A673 (cell line): Measurements from ENCODE around the gene ANKUB1. TPM values are rescaled to one million over a fixed set of nuclear protein-coding genes. Genes with fewer than 3 reads are reported as not detected.

Experiments
- BruUV-seq: library from RNA; stranded (reverse); fragments of 400-500 nt; replicated peaks from 2 replicates; lab custom pipeline; 2021; lab: Mats Ljungman, UMichigan
- CTCF ChIA-PET: fragments of 300-600 bp; sonication (Branson Sonifier 250); formaldehyde crosslinking; loops from one replicate; lab custom pipeline; 2022; ENCODE audit warnings: antibody characterized with exemption; lab: Charles Lee
- POLR2A ChIA-PET: fragments of 300-600 bp; sonication (Branson Sonifier 250); formaldehyde crosslinking; loops from one replicate; lab custom pipeline; 2022; ENCODE audit warnings: antibody characterized with exemption; ENCODE audit not compliant: low non-redundant PET; lab: Charles Lee
- DNase-seq: peaks from one replicate; pipeline ENCODE4 v3.0.0-alpha.2; 2015; ENCODE audit warnings: low spot score
- H3K27ac ChIP-seq: fragments of 200-600 bp; sonication (generic); 2 replicates; pipeline ENCODE4 v1.5.1; 2016; ENCODE audit warnings: mixed run types, low read depth, mild to moderate bottlenecking, mixed read lengths, antibody characterized with exemption, low read length; ENCODE audit not compliant: poor library complexity, severe bottlenecking
- H3K27me3 ChIP-seq: fragments of 200-600 bp; sonication (generic); replicated peaks from 2 replicates; pipeline ENCODE4 v1.6.1; 2017; ENCODE audit warnings: mixed run types, low read depth, mild to moderate bottlenecking, mixed read lengths, antibody characterized with exemption, low read length; ENCODE audit not compliant: insufficient read depth, poor library complexity
- H3K36me3 ChIP-seq: fragments of 200-600 bp; sonication (generic); 2 replicates; pipeline ENCODE4 v1.6.1; 2016; ENCODE audit warnings: mixed run types, mild to moderate bottlenecking, mixed read lengths, antibody characterized with exemption, low read length; ENCODE audit not compliant: insufficient read depth, poor library complexity, severe bottlenecking
- H3K4me1 ChIP-seq: fragments of 200-600 bp; sonication (generic); 2 replicates; pipeline ENCODE4 v1.6.1; 2017; ENCODE audit warnings: mixed run types, mild to moderate bottlenecking, mixed read lengths, antibody characterized with exemption, low read length; ENCODE audit not compliant: insufficient read depth, poor library complexity, severe bottlenecking
- H3K4me3 ChIP-seq: fragments of 200-600 bp; sonication (generic); 2 replicates; pipeline ENCODE4 v1.5.1; 2016; ENCODE audit warnings: low read depth, mixed run types, mild to moderate bottlenecking, mixed read lengths, low read length; ENCODE audit not compliant: poor library complexity, severe bottlenecking
- H3K9me3 ChIP-seq: fragments of 200-600 bp; sonication (generic); 2 replicates; pipeline ENCODE4 v1.6.1; 2016; ENCODE audit warnings: mixed run types, low read depth, mild to moderate bottlenecking, mixed read lengths, antibody characterized with exemption, low read length; ENCODE audit not compliant: poor library complexity, severe bottlenecking
- EZH2 ChIP-seq: fragments of 200-600 bp; sonication (generic); IDR thresholded peaks from 2 replicates; pipeline ENCODE4 v1.6.1; 2017; ENCODE audit warnings: borderline replicate concordance, low read depth, mild to moderate bottlenecking, mixed read lengths, antibody characterized with exemption, low read length; ENCODE audit not compliant: poor library complexity, severe bottlenecking
- intact Hi-C: fragments of 100-400 bp; cut with micrococcal nuclease; formaldehyde crosslinking; loops from one replicate; pipeline ENCODE4 v1.10.0; 2022; ENCODE audit not compliant: unreplicated experiment
- total RNA-seq: library from RNA; stranded (reverse); gene quantifications from 2 replicates; pipeline ENCODE4 v1.2.3, GENCODE V29; 2021
- TF ChIP-seq, protein P1 (sequence below): fragments of 300-800, 200-600 bp; sonication (generic); conservative IDR thresholded peaks from 2 replicates; pipeline ENCODE4 v1.5.1; 2017; ENCODE audit warnings: low read depth, mild to moderate bottlenecking, antibody characterized with exemption, low read length, moderate library complexity, mixed read lengths

Gene ANKUB1
- total RNA-seq, 1 experiment from 2014 or later: not detected

DNA sequence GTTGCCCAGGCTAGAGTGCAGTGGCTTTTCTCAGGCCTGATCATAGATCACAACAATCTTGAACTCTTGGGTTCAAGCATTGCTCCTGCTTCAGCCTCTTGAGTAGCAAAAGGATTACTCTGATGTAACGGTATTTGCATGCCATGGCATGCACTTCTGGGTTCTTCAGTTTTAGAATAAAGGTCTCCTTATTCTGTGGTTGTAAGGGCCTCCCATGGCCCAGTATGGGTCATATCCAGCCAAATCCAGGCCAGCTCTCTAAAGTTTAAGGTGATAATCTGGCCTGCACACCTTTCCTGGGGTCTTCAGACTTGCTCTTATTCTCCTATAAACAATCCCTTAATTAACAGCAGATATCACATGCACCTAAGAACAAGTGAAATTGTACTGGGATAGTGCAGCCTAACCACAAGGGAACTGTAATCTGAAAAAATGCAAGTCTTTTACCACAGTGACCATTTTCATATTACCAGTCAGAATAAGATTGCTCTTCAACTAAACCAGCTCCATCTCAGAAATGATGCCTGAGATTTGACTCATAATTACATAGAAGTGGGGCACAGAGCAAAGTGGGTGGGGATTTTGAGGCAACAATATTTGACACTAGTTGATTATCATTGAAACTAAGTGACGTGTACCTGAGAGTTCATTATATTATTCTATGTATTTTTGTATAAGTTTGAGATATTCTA is 65.5 kb downstream of the ANKUB1 start:
- DNase-seq: no peak
- ChIA-PET POLR2A (no interaction called here), CTCF (no interaction called here)
- no TSS peak for BruUV-seq
- Histone ChIP-seq H3K27ac (no peak overlapping the region), H3K4me1 (no peaks in the 10 kb centered on the region), H3K9me3 (no peaks in the 10 kb centered on the region), H3K27me3 (no peaks in the 10 kb centered on the region), H3K36me3 (no peaks in the 10 kb centered on the region), H3K4me3 (no peak overlapping the region)
- TF ChIP-seq, protein P1, sequence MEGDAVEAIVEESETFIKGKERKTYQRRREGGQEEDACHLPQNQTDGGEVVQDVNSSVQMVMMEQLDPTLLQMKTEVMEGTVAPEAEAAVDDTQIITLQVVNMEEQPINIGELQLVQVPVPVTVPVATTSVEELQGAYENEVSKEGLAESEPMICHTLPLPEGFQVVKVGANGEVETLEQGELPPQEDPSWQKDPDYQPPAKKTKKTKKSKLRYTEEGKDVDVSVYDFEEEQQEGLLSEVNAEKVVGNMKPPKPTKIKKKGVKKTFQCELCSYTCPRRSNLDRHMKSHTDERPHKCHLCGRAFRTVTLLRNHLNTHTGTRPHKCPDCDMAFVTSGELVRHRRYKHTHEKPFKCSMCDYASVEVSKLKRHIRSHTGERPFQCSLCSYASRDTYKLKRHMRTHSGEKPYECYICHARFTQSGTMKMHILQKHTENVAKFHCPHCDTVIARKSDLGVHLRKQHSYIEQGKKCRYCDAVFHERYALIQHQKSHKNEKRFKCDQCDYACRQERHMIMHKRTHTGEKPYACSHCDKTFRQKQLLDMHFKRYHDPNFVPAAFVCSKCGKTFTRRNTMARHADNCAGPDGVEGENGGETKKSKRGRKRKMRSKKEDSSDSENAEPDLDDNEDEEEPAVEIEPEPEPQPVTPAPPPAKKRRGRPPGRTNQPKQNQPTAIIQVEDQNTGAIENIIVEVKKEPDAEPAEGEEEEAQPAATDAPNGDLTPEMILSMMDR: no peak
- TF ChIP-seq EZH2: no peak
- intact Hi-C loops: no loop called here

GRCh38 chr3:149723781-149724180 is 68.6 kb downstream of the ANKUB1 start:
- Histone ChIP-seq H3K9me3 (peaks cover 8% of the 10 kb centered on the region), H3K4me3 (no peak overlapping the region), H3K36me3 (no peaks in the 10 kb centered on the region), H3K27me3 (no peaks in the 10 kb centered on the region), H3K4me1 (no peaks in the 10 kb centered on the region), H3K27ac (no peak overlapping the region)
- TF ChIP-seq, protein P1: no peak
- TF ChIP-seq EZH2: no peak
- no TSS peak for BruUV-seq
- no peak for DNase-seq
- CTCF ChIA-PET: no interaction called here
- POLR2A ChIA-PET: no interaction called here
- intact Hi-C loops: no loop called here

DNA sequence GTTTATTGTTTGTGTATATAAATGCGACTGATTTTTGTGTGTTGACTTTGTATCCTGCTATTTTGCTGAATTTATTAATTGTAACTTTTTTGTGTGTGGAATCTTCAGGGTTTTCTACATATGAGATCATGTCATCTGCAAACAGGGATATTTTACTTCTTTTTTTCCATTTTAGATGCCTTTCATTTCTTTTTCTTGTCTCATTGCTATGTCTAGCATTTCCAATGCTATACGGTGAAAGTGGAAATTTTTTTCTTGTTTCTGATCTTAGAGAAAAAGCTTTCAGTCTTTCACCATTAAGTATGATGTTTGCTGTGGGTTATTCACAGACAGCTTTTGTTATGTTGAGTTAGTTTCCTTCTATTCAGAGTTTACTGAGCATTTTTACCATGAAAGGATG is 71.4 kb downstream of the ANKUB1 start:
- Histone ChIP-seq H3K4me1 (peaks cover 6% of the 10 kb centered on the region), H3K27ac (no peak overlapping the region), H3K4me3 (no peak overlapping the region), H3K36me3 (no peaks in the 10 kb centered on the region), H3K27me3 (no peaks in the 10 kb centered on the region), H3K9me3 (peaks cover 8% of the 10 kb centered on the region)
- TF ChIP-seq EZH2: no peak
- TF ChIP-seq, protein P1: no peak
- BruUV-seq: no TSS peak
- intact Hi-C loops: no loop called here
- DNase-seq: no peak
- ChIA-PET POLR2A (no interaction called here), CTCF (no interaction called here)
